ENCODE data around the gene TMEM238L. TPM values are rescaled to one million over a fixed set of nuclear protein-coding genes. Genes with fewer than 3 reads are reported as not detected.
A peak's percentile ranks its signal among the peaks of the same experiment; 100 is the strongest.

TMEM238L gene
- total and polyA plus RNA-seq, 2 experiments from 2014 or later = not detected

DNA sequence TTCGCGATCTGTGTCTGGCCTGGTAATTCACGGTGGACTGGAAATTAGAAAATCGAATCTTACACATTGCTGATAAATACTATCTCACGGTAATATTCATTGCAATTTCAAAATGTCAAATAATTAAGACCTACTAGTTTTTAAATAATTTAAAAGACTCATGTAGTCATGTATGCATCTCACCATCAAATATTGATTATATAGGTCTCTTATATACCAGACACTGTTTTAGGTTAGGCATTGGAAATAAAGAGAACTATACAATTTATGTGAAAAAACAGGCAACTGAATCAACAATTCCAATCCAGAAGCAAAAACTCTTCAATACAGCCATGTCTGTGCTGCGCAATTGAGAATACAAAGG, 41.5 kb upstream of the TMEM238L start:
- no peaks in the 10 kb centered on the region for H3K79me2 ChIP-seq (replicated peaks; ENCODE audit: insufficient read depth)
- TF ChIP-seq, protein P1, sequence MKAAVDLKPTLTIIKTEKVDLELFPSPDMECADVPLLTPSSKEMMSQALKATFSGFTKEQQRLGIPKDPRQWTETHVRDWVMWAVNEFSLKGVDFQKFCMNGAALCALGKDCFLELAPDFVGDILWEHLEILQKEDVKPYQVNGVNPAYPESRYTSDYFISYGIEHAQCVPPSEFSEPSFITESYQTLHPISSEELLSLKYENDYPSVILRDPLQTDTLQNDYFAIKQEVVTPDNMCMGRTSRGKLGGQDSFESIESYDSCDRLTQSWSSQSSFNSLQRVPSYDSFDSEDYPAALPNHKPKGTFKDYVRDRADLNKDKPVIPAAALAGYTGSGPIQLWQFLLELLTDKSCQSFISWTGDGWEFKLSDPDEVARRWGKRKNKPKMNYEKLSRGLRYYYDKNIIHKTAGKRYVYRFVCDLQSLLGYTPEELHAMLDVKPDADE (IDR thresholded peaks at IDR 0.05) = no peak
- TF ChIP-seq, protein P2, sequence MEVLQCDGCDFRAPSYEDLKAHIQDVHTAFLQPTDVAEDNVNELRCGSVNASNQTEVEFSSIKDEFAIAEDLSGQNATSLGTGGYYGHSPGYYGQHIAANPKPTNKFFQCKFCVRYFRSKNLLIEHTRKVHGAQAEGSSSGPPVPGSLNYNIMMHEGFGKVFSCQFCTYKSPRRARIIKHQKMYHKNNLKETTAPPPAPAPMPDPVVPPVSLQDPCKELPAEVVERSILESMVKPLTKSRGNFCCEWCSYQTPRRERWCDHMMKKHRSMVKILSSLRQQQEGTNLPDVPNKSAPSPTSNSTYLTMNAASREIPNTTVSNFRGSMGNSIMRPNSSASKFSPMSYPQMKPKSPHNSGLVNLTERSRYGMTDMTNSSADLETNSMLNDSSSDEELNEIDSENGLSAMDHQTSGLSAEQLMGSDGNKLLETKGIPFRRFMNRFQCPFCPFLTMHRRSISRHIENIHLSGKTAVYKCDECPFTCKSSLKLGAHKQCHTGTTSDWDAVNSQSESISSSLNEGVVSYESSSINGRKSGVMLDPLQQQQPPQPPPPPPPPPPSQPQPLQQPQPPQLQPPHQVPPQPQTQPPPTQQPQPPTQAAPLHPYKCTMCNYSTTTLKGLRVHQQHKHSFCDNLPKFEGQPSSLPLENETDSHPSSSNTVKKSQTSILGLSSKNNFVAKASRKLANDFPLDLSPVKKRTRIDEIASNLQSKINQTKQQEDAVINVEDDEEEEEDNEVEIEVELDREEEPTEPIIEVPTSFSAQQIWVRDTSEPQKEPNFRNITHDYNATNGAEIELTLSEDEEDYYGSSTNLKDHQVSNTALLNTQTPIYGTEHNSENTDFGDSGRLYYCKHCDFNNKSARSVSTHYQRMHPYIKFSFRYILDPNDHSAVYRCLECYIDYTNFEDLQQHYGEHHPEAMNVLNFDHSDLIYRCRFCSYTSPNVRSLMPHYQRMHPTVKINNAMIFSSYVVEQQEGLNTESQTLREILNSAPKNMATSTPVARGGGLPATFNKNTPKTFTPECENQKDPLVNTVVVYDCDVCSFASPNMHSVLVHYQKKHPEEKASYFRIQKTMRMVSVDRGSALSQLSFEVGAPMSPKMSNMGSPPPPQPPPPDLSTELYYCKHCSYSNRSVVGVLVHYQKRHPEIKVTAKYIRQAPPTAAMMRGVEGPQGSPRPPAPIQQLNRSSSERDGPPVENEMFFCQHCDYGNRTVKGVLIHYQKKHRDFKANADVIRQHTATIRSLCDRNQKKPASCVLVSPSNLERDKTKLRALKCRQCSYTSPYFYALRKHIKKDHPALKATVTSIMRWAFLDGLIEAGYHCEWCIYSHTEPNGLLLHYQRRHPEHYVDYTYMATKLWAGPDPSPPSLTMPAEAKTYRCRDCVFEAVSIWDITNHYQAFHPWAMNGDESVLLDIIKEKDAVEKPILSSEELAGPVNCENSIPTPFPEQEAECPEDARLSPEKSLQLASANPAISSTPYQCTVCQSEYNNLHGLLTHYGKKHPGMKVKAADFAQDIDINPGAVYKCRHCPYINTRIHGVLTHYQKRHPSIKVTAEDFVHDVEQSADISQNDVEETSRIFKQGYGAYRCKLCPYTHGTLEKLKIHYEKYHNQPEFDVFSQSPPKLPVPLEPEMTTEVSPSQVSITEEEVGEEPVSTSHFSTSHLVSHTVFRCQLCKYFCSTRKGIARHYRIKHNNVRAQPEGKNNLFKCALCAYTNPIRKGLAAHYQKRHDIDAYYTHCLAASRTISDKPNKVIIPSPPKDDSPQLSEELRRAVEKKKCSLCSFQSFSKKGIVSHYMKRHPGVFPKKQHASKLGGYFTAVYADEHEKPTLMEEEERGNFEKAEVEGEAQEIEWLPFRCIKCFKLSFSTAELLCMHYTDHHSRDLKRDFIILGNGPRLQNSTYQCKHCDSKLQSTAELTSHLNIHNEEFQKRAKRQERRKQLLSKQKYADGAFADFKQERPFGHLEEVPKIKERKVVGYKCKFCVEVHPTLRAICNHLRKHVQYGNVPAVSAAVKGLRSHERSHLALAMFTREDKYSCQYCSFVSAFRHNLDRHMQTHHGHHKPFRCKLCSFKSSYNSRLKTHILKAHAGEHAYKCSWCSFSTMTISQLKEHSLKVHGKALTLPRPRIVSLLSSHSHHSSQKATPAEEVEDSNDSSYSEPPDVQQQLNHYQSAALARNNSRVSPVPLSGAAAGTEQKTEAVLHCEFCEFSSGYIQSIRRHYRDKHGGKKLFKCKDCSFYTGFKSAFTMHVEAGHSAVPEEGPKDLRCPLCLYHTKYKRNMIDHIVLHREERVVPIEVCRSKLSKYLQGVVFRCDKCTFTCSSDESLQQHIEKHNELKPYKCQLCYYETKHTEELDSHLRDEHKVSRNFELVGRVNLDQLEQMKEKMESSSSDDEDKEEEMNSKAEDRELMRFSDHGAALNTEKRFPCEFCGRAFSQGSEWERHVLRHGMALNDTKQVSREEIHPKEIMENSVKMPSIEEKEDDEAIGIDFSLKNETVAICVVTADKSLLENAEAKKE (CRISPR knock-in tag; IDR thresholded peaks at IDR 0.05) = no peak
- TF ChIP-seq CREB1 (CRISPR knock-in tag; IDR thresholded peaks at IDR 0.05; ENCODE audit: low read depth) (no peak), NANOG (IDR thresholded peaks at IDR 0.05; ENCODE audit: borderline replicate concordance) (no peak), ZNF331 (CRISPR knock-in tag; IDR thresholded peaks at IDR 0.05; ENCODE audit: low read depth) (no peak), ZNF114 (CRISPR knock-in tag; IDR thresholded peaks at IDR 0.05) (no peak), POLR2AphosphoS5 (IDR thresholded peaks at IDR 0.05; ENCODE audit: low read depth) (no peak), EZH2phosphoT487 (IDR thresholded peaks at IDR 0.05; ENCODE audit: unreplicated experiment) (no peak), STAT1 (IDR thresholded peaks at IDR 0.05; ENCODE audit: unreplicated experiment) (no peak), EZH2 (IDR thresholded peaks at IDR 0.05; ENCODE audit: low read depth, unreplicated experiment) (no peak), JUNB (IDR thresholded peaks at IDR 0.05; ENCODE audit: unreplicated experiment) (no peak)
- TF ChIP-seq, protein P3, sequence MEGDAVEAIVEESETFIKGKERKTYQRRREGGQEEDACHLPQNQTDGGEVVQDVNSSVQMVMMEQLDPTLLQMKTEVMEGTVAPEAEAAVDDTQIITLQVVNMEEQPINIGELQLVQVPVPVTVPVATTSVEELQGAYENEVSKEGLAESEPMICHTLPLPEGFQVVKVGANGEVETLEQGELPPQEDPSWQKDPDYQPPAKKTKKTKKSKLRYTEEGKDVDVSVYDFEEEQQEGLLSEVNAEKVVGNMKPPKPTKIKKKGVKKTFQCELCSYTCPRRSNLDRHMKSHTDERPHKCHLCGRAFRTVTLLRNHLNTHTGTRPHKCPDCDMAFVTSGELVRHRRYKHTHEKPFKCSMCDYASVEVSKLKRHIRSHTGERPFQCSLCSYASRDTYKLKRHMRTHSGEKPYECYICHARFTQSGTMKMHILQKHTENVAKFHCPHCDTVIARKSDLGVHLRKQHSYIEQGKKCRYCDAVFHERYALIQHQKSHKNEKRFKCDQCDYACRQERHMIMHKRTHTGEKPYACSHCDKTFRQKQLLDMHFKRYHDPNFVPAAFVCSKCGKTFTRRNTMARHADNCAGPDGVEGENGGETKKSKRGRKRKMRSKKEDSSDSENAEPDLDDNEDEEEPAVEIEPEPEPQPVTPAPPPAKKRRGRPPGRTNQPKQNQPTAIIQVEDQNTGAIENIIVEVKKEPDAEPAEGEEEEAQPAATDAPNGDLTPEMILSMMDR (conservative IDR thresholded peaks at IDR 0.05; ENCODE audit: low read depth in 2 of 2) = no peak
- TF ChIP-seq, protein P4, sequence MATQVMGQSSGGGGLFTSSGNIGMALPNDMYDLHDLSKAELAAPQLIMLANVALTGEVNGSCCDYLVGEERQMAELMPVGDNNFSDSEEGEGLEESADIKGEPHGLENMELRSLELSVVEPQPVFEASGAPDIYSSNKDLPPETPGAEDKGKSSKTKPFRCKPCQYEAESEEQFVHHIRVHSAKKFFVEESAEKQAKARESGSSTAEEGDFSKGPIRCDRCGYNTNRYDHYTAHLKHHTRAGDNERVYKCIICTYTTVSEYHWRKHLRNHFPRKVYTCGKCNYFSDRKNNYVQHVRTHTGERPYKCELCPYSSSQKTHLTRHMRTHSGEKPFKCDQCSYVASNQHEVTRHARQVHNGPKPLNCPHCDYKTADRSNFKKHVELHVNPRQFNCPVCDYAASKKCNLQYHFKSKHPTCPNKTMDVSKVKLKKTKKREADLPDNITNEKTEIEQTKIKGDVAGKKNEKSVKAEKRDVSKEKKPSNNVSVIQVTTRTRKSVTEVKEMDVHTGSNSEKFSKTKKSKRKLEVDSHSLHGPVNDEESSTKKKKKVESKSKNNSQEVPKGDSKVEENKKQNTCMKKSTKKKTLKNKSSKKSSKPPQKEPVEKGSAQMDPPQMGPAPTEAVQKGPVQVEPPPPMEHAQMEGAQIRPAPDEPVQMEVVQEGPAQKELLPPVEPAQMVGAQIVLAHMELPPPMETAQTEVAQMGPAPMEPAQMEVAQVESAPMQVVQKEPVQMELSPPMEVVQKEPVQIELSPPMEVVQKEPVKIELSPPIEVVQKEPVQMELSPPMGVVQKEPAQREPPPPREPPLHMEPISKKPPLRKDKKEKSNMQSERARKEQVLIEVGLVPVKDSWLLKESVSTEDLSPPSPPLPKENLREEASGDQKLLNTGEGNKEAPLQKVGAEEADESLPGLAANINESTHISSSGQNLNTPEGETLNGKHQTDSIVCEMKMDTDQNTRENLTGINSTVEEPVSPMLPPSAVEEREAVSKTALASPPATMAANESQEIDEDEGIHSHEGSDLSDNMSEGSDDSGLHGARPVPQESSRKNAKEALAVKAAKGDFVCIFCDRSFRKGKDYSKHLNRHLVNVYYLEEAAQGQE (IDR thresholded peaks at IDR 0.05; ENCODE audit: unreplicated experiment) = no peak
- peak overlapping the region; percentile 89 for H3K4me3 ChIP-seq
- Mint-ChIP-seq H3K27me3 (ENCODE audit: insufficient read depth, low read depth, poor library complexity) (peaks cover 19% of the 10 kb centered on the region), H3K9me3 (peaks cover 34% of the 10 kb centered on the region), H3K27ac (no peak overlapping the region), H3K36me3 (ENCODE audit: low read depth) (peaks cover 6% of the 10 kb centered on the region; the same call in 2 of the 3 replicates), H3K4me3 (peak overlapping the region; percentile 81; the same call in 2 of the 3 replicates), H3K4me1 (peaks cover 21% of the 10 kb centered on the region)
- H2AFZ ChIP-seq = no peak overlapping the region
- H3K4me1 ChIP-seq (ENCODE audit: insufficient read depth) = peaks cover 26% of the 10 kb centered on the region
- 0 out of 2 replicates have a peak, but pooled peaks cover 3% of the 10 kb centered on the region for H3F3A ChIP-seq (replicated peaks; ENCODE audit: low read depth)
- H3K27ac ChIP-seq (ENCODE audit: low read depth) = no peak overlapping the region
- no peak for DNase-seq (ENCODE audit: low spot score)
- ATAC-seq = no peak
- no peak overlapping the region; the same call in 1 of the 2 replicates for H3K4me2 ChIP-seq
- H3K9me2 ChIP-seq (ENCODE audit: insufficient read depth) = no peaks in the 10 kb centered on the region
- no peaks in the 10 kb centered on the region for H3K27me3 ChIP-seq (ENCODE audit: insufficient read depth)
- H3K36me3 ChIP-seq (ENCODE audit: insufficient read depth) = no peaks in the 10 kb centered on the region
- no peaks in the 10 kb centered on the region for H4K20me1 ChIP-seq (replicated peaks; ENCODE audit: insufficient read depth)

Measured in GM23338 (cell line).